ENCODE results near the gene GLB1L3. TPM values are rescaled to one million over a fixed set of nuclear protein-coding genes. Genes with fewer than 3 reads are reported as not detected.

Gene GLB1L3
- total RNA-seq, 1 experiment from 2014 or later: 0.17 TPM

GRCh38 chr11:134229126-134229790 is 46.9 kb upstream of the GLB1L3 start:
- Histone ChIP-seq H3K36me3 (ENCODE audit: insufficient read depth, low read length, poor library complexity, severe bottlenecking) (no peaks in the 10 kb centered on the region), H3K4me1 (ENCODE audit: insufficient read depth, low read length, poor library complexity, severe bottlenecking) (no peaks in the 10 kb centered on the region), H3K27me3 (replicated peaks; ENCODE audit: insufficient read depth, low read depth, low read length, poor library complexity) (no peaks in the 10 kb centered on the region), H3K27ac (ENCODE audit: low read depth, low read length, poor library complexity, severe bottlenecking) (no peak overlapping the region), H3K4me3 (ENCODE audit: low read depth, low read length, poor library complexity, severe bottlenecking) (no peak overlapping the region), H3K9me3 (ENCODE audit: low read depth, low read length, poor library complexity, severe bottlenecking) (no peaks in the 10 kb centered on the region)
- intact Hi-C loops (cut with micrococcal nuclease; ENCODE audit: unreplicated experiment): no loop called here
- no peak for DNase-seq (ENCODE audit: low spot score)
- ChIA-PET POLR2A (ENCODE audit: low non-redundant PET) (no interaction called here), CTCF (no interaction called here)
- no peak for TF ChIP-seq EZH2 (IDR thresholded peaks at IDR 0.05; ENCODE audit: borderline replicate concordance, low read depth, low read length, poor library complexity, severe bottlenecking)
- no peak for TF ChIP-seq CTCF (conservative IDR thresholded peaks at IDR 0.05; ENCODE audit: low read depth, low read length)
- no TSS peak for BruUV-seq (replicated peaks)

- intact Hi-C loops (cut with micrococcal nuclease; ENCODE audit: unreplicated experiment): no loop called here
- no TSS peak for BruUV-seq (replicated peaks)
- Histone ChIP-seq H3K4me1 (ENCODE audit: insufficient read depth, low read length, poor library complexity, severe bottlenecking) (no peaks in the 10 kb centered on the region), H3K27me3 (replicated peaks; ENCODE audit: insufficient read depth, low read depth, low read length, poor library complexity) (no peaks in the 10 kb centered on the region), H3K36me3 (ENCODE audit: insufficient read depth, low read length, poor library complexity, severe bottlenecking) (no peaks in the 10 kb centered on the region), H3K27ac (ENCODE audit: low read depth, low read length, poor library complexity, severe bottlenecking) (no peak overlapping the region), H3K4me3 (ENCODE audit: low read depth, low read length, poor library complexity, severe bottlenecking) (no peak overlapping the region), H3K9me3 (ENCODE audit: low read depth, low read length, poor library complexity, severe bottlenecking) (no peaks in the 10 kb centered on the region)
- ChIA-PET CTCF (no interaction called here), POLR2A (ENCODE audit: low non-redundant PET) (no interaction called here)
- TF ChIP-seq CTCF (conservative IDR thresholded peaks at IDR 0.05; ENCODE audit: low read depth, low read length): no peak
- TF ChIP-seq EZH2 (IDR thresholded peaks at IDR 0.05; ENCODE audit: borderline replicate concordance, low read depth, low read length, poor library complexity, severe bottlenecking): no peak
- DNase-seq (ENCODE audit: low spot score): no peak
These were observed 45.8 kb upstream of the GLB1L3 start for GRCh38 chr11:134230339-134230738.

- H3K4me1 ChIP-seq (ENCODE audit: insufficient read depth, low read length, poor library complexity, severe bottlenecking): no peaks in the 10 kb centered on the region
- CTCF ChIA-PET: no interaction called here
- no peaks in the 10 kb centered on the region for H3K36me3 ChIP-seq (ENCODE audit: insufficient read depth, low read length, poor library complexity, severe bottlenecking)
- intact Hi-C loops (cut with micrococcal nuclease; ENCODE audit: unreplicated experiment): no loop called here
- H3K27ac ChIP-seq (ENCODE audit: low read depth, low read length, poor library complexity, severe bottlenecking): no peak overlapping the region
- no peak for DNase-seq (ENCODE audit: low spot score)
- POLR2A ChIA-PET (ENCODE audit: low non-redundant PET): no interaction called here
- no peak overlapping the region for H3K4me3 ChIP-seq (ENCODE audit: low read depth, low read length, poor library complexity, severe bottlenecking)
- no TSS peak for BruUV-seq (replicated peaks)
- no peak for TF ChIP-seq EZH2 (IDR thresholded peaks at IDR 0.05; ENCODE audit: borderline replicate concordance, low read depth, low read length, poor library complexity, severe bottlenecking)
- TF ChIP-seq CTCF (conservative IDR thresholded peaks at IDR 0.05; ENCODE audit: low read depth, low read length): no peak
- no peaks in the 10 kb centered on the region for H3K9me3 ChIP-seq (ENCODE audit: low read depth, low read length, poor library complexity, severe bottlenecking)
- no peaks in the 10 kb centered on the region for H3K27me3 ChIP-seq (replicated peaks; ENCODE audit: insufficient read depth, low read depth, low read length, poor library complexity)
These were observed 44.1 kb upstream of the GLB1L3 start for GRCh38 chr11:134231958-134232659.
